Gastroesophageal sphincter (tissue), 3 donors: ENCODE data around the gene NEU2.

Experiments used
- EP300 ChIP-seq: sonication (generic); formaldehyde crosslinking; IDR thresholded peaks from one replicate; pipeline ENCODE4 v1.6.1; 2017; ENCODE audit warnings: antibody characterized with exemption, mild to moderate bottlenecking
- TF ChIP-seq, protein P1 (sequence below), 4 experiments: fragments of 200-600 bp in 2 of 4; fragments of 450-650 bp in 2 of 4; sonication (generic) in 1 of 4; IDR thresholded peaks; one replicate each; pipeline ENCODE4 v1.5.1; 2017 to 2019; ENCODE audit warnings: antibody characterized with exemption in 4 of 4, mild to moderate bottlenecking in 2 of 4, moderate library complexity in 2 of 4

DNA sequence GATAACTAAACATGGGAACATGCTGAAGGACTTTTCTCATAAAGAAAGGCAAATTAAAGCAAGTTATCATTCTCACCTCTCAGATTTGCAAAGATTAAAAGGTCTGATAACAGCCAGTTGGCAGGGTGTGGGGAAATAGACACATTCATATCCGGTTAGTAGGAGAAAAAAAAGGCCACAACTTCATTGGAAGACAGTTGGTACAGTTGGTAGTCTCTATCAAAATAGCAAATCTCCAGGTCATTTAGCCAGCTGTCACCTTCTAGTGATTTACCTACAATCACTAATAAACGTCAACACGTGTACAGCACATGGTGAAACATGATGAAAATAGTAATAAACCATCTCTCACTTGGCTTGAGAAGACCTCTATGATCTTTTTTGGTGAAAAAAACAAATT, 44.3 kb downstream of the NEU2 start:
- TF ChIP-seq, protein P1, sequence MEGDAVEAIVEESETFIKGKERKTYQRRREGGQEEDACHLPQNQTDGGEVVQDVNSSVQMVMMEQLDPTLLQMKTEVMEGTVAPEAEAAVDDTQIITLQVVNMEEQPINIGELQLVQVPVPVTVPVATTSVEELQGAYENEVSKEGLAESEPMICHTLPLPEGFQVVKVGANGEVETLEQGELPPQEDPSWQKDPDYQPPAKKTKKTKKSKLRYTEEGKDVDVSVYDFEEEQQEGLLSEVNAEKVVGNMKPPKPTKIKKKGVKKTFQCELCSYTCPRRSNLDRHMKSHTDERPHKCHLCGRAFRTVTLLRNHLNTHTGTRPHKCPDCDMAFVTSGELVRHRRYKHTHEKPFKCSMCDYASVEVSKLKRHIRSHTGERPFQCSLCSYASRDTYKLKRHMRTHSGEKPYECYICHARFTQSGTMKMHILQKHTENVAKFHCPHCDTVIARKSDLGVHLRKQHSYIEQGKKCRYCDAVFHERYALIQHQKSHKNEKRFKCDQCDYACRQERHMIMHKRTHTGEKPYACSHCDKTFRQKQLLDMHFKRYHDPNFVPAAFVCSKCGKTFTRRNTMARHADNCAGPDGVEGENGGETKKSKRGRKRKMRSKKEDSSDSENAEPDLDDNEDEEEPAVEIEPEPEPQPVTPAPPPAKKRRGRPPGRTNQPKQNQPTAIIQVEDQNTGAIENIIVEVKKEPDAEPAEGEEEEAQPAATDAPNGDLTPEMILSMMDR (IDR thresholded peaks at IDR 0.05), result no peak
- no peak for TF ChIP-seq EP300
